Measurements from ENCODE around the gene CLECL1.
"Not testable (repeated sequence)": the region's sequence is repeated elsewhere in the genome, so short reads cannot be mapped to it uniquely, and the experiment has no call there.

The CLECL1 gene

GRCh38 chr12:9752145-9752933 is 19.4 kb upstream of the CLECL1 start:
- Histone ChIP-seq H3K4me3 (ENCODE audit: insufficient read depth, low read depth, low read length, poor library complexity, severe bottlenecking) (no peak overlapping the region), H3K27me3 (replicated peaks; ENCODE audit: control insufficient read depth, insufficient read depth, low read length, poor library complexity, severe bottlenecking) (no peaks in the 10 kb centered on the region), H3K4me1 (ENCODE audit: control insufficient read depth, insufficient read depth, low read length, poor library complexity, severe bottlenecking) (peaks cover 21% of the 10 kb centered on the region), H3K27ac (ENCODE audit: insufficient read depth, low read length, poor library complexity, severe bottlenecking) (no peak overlapping the region), H3K36me3 (ENCODE audit: control insufficient read depth, insufficient read depth, low read length) (peaks cover 43% of the 10 kb centered on the region), H3K9me3 (ENCODE audit: control insufficient read depth, low read length) (no peaks in the 10 kb centered on the region)
- no peak for DNase-seq

GRCh38 chr12:9751204-9752144 is 18.6 kb upstream of the CLECL1 start:
- DNase-seq = peak; percentile 38 to 48 (median 43)
- H3K27me3 ChIP-seq (replicated peaks; ENCODE audit: control insufficient read depth, insufficient read depth, low read length, poor library complexity, severe bottlenecking) = no peaks in the 10 kb centered on the region
- peaks cover 17% of the 10 kb centered on the region for H3K4me1 ChIP-seq (ENCODE audit: control insufficient read depth, insufficient read depth, low read length, poor library complexity, severe bottlenecking)
- peak overlapping the region; percentile 8 for H3K4me3 ChIP-seq (ENCODE audit: insufficient read depth, low read depth, low read length, poor library complexity, severe bottlenecking)
- H3K9me3 ChIP-seq (ENCODE audit: control insufficient read depth, low read length) = no peaks in the 10 kb centered on the region
- H3K36me3 ChIP-seq (ENCODE audit: control insufficient read depth, insufficient read depth, low read length) = peaks cover 39% of the 10 kb centered on the region
- peak overlapping the region; percentile 11 for H3K27ac ChIP-seq (ENCODE audit: insufficient read depth, low read length, poor library complexity, severe bottlenecking)

DNA sequence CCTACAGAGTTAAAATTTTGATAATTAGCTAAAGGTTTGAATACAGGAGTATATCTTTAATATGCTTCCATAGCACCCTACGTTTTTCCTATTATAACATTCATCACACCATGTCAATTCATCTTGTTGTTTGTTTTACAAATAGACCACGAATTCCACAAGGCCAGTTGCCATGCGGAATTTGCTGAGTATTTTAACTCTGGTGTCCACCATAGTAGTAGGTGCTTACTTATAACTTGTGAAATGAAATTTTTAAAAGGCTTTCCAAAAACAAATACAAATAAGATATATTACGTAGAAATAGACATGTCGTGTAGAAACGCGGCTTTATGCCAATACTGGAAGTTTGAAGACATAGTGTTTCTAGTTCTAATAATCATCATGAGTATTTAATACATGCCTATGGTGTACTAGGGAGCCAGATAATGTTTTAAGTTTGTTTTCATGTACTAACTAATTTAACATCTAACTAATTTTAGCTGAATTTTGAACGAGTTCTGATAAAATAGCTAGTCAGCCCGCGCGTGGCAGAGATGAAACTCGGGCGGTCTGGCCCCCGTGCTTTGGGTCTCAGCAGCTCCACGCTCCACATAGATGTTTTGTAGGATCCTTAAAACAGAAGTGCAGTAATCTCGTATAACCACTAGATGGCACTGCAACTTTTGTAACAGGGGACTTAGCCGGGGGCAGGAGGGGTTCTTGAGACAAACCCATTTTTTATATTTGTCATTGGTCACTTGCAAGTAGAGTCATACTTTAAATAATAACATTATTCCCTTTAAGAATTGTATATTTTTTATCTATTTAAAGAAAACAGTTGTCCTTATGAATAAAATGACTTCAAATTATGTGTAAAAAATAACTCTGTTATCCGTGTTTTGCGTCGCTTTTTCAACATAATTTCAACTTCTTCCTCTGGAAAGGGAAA is 17.6 kb upstream of the CLECL1 start:
- Histone ChIP-seq H3K9me3 (ENCODE audit: control insufficient read depth, low read length) (no peaks in the 10 kb centered on the region), H3K27ac (ENCODE audit: insufficient read depth, low read length, poor library complexity, severe bottlenecking) (no peak overlapping the region), H3K36me3 (ENCODE audit: control insufficient read depth, insufficient read depth, low read length) (peaks cover 30% of the 10 kb centered on the region), H3K4me1 (ENCODE audit: control insufficient read depth, insufficient read depth, low read length, poor library complexity, severe bottlenecking) (peaks cover 9% of the 10 kb centered on the region), H3K27me3 (replicated peaks; ENCODE audit: control insufficient read depth, insufficient read depth, low read length, poor library complexity, severe bottlenecking) (no peaks in the 10 kb centered on the region), H3K4me3 (ENCODE audit: insufficient read depth, low read depth, low read length, poor library complexity, severe bottlenecking) (peak overlapping the region; percentile 8)
- DNase-seq = peak in 2 of 3 donors; percentile 33 to 46

- H3K4me3 ChIP-seq (ENCODE audit: insufficient read depth, low read depth, low read length, poor library complexity, severe bottlenecking) = no peak overlapping the region
- H3K9me3 ChIP-seq (ENCODE audit: control insufficient read depth, low read length) = no peaks in the 10 kb centered on the region
- no peak for DNase-seq
- H3K27me3 ChIP-seq (replicated peaks; ENCODE audit: control insufficient read depth, insufficient read depth, low read length, poor library complexity, severe bottlenecking) = no peaks in the 10 kb centered on the region
- H3K36me3 ChIP-seq (ENCODE audit: control insufficient read depth, insufficient read depth, low read length) = peaks cover 21% of the 10 kb centered on the region
- no peak overlapping the region for H3K27ac ChIP-seq (ENCODE audit: insufficient read depth, low read length, poor library complexity, severe bottlenecking)
- peaks cover under 1% of the 10 kb centered on the region for H3K4me1 ChIP-seq (ENCODE audit: control insufficient read depth, insufficient read depth, low read length, poor library complexity, severe bottlenecking)
These were observed 16.7 kb upstream of the CLECL1 start for GRCh38 chr12:9749640-9750039.

DNA sequence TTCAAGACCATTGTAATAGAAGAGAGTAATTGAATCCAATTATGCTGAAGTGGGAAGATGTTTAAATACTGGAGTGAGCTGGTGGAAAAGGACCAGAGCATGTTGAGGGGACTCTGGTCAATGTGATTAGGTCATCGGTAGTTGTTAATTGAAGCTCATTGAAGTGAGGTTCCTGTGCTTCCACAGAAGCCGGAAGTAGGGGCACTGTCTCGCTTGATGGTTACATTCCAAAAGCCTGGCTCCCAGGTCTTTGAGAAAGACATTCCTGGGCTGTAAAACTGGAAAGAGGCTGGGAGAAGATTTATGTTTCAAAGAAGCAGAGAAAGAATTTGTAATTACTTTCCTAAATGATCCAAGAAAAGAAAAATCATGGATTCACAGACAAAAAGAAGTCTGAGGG is 12.3 kb upstream of the CLECL1 start:
- Histone ChIP-seq H3K4me1 (ENCODE audit: control insufficient read depth, insufficient read depth, low read length, poor library complexity, severe bottlenecking) (peaks cover 23% of the 10 kb centered on the region), H3K36me3 (ENCODE audit: control insufficient read depth, insufficient read depth, low read length) (no peaks in the 10 kb centered on the region), H3K27ac (ENCODE audit: insufficient read depth, low read length, poor library complexity, severe bottlenecking) (no peak overlapping the region), H3K4me3 (ENCODE audit: insufficient read depth, low read depth, low read length, poor library complexity, severe bottlenecking) (no peak overlapping the region), H3K27me3 (replicated peaks; ENCODE audit: control insufficient read depth, insufficient read depth, low read length, poor library complexity, severe bottlenecking) (no peaks in the 10 kb centered on the region), H3K9me3 (ENCODE audit: control insufficient read depth, low read length) (no peaks in the 10 kb centered on the region)
- DNase-seq = no peak

- Histone ChIP-seq H3K4me3 (ENCODE audit: insufficient read depth, low read depth, low read length, poor library complexity, severe bottlenecking) (peak overlapping the region; percentile 15), H3K4me1 (ENCODE audit: control insufficient read depth, insufficient read depth, low read length, poor library complexity, severe bottlenecking) (peaks cover 30% of the 10 kb centered on the region), H3K27ac (ENCODE audit: insufficient read depth, low read length, poor library complexity, severe bottlenecking) (peak overlapping the region; percentile 69), H3K36me3 (ENCODE audit: control insufficient read depth, insufficient read depth, low read length) (no peaks in the 10 kb centered on the region), H3K27me3 (replicated peaks; ENCODE audit: control insufficient read depth, insufficient read depth, low read length, poor library complexity, severe bottlenecking) (no peaks in the 10 kb centered on the region), H3K9me3 (ENCODE audit: control insufficient read depth, low read length) (no peaks in the 10 kb centered on the region)
- DNase-seq = peak in 1 of 3 donors; percentile 34
These were observed 9.8 kb upstream of the CLECL1 start for GRCh38 chr12:9742661-9743060.

DNA sequence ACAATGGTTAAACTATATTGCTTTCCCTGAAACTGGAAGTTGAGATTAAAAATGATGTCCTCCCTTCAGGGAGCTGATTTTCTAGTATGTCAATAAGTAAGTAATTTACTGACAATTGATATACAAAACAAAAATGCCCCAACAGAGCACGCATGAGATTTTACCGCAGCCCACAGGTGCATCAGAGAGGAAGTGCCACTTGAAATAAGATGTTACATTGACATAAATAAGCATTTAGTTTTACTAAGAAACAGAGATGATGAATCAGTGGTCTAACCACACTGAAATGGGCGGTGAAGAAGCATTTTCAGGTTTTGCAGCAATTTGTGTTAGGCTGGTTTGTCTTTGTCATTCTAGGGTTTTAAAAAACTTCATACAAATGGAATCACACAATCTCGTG is 8.8 kb upstream of the CLECL1 start:
- no peaks in the 10 kb centered on the region for H3K36me3 ChIP-seq (ENCODE audit: control insufficient read depth, insufficient read depth, low read length)
- no peak overlapping the region for H3K4me3 ChIP-seq (ENCODE audit: insufficient read depth, low read depth, low read length, poor library complexity, severe bottlenecking)
- peaks cover 33% of the 10 kb centered on the region for H3K4me1 ChIP-seq (ENCODE audit: control insufficient read depth, insufficient read depth, low read length, poor library complexity, severe bottlenecking)
- H3K27ac ChIP-seq (ENCODE audit: insufficient read depth, low read length, poor library complexity, severe bottlenecking) = peak overlapping the region; percentile 69
- no peaks in the 10 kb centered on the region for H3K27me3 ChIP-seq (replicated peaks; ENCODE audit: control insufficient read depth, insufficient read depth, low read length, poor library complexity, severe bottlenecking)
- DNase-seq = peak; percentile 69 to 74 (median 72)
- no peaks in the 10 kb centered on the region for H3K9me3 ChIP-seq (ENCODE audit: control insufficient read depth, low read length)

GRCh38 chr12:9740106-9740750 is 7.3 kb upstream of the CLECL1 start:
- H3K27me3 ChIP-seq (replicated peaks; ENCODE audit: control insufficient read depth, insufficient read depth, low read length, poor library complexity, severe bottlenecking) = no peaks in the 10 kb centered on the region
- H3K36me3 ChIP-seq (ENCODE audit: control insufficient read depth, insufficient read depth, low read length) = no peaks in the 10 kb centered on the region
- H3K9me3 ChIP-seq (ENCODE audit: control insufficient read depth, low read length) = no peaks in the 10 kb centered on the region
- no peak for DNase-seq
- peak overlapping the region; percentile 48 for H3K27ac ChIP-seq (ENCODE audit: insufficient read depth, low read length, poor library complexity, severe bottlenecking)
- peaks cover 35% of the 10 kb centered on the region for H3K4me1 ChIP-seq (ENCODE audit: control insufficient read depth, insufficient read depth, low read length, poor library complexity, severe bottlenecking)
- no peak overlapping the region for H3K4me3 ChIP-seq (ENCODE audit: insufficient read depth, low read depth, low read length, poor library complexity, severe bottlenecking)

DNA sequence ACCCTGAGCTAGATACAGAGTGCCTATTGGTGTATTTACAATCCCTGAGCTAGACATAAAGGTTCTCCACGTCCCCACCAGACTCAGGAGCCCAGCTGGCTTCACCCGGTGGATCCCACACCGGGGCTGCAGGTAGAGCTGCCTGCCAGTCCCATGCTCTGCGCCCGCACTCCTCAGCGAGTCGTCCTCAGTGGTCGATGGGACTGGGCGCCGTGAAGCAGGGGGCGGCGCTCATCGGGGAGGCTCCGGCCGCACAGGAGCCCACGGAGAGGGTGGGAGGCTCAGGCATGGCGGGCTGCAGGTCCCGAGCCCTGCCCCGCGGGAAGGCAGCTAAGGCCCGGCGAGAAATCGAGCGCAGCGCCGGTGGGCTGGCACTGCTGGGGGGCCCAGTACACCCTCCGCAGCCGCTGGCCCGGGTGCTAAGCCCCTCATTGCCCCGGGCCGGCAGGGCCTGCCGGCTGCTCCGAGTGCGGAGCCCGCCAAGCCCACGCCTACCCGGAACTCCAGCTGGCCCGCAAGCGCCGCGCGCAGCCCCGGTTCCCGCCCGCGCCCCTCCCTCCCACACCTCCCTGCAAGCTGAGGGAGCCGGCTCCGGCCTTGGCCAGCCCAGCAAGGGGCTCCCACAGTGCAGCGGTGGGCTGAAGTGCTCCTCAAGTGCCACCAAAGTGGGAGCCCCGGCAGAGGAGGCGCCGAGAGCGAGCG is 6.7 kb upstream of the CLECL1 start:
- H3K9me3 ChIP-seq (ENCODE audit: control insufficient read depth, low read length); H3K36me3 ChIP-seq (ENCODE audit: control insufficient read depth, insufficient read depth, low read length); H3K27me3 ChIP-seq (replicated peaks; ENCODE audit: control insufficient read depth, insufficient read depth, low read length, poor library complexity, severe bottlenecking); H3K4me3 ChIP-seq (ENCODE audit: insufficient read depth, low read depth, low read length, poor library complexity, severe bottlenecking); DNase-seq: not testable (repeated sequence)
- Histone ChIP-seq H3K27ac (ENCODE audit: insufficient read depth, low read length, poor library complexity, severe bottlenecking) (peak overlapping the region; percentile 48), H3K4me1 (ENCODE audit: control insufficient read depth, insufficient read depth, low read length, poor library complexity, severe bottlenecking) (peaks cover 35% of the 10 kb centered on the region)

All from effector memory CD4-positive, alpha-beta T cell (primary cell).